Activated CD8-positive, alpha-beta T cell treated with anti-CD3 and anti-CD28 coated beads for 36 hours (primary cell): Measurements from ENCODE around the gene FHL1. TPM values are rescaled to one million over a fixed set of nuclear protein-coding genes. Genes with fewer than 3 reads are reported as not detected.

Source experiments
- ATAC-seq: fragments of 200-7000 bp; cut with Tn5 transposase; one replicate; pipeline ENCODE4 v1.10.0; 2021; ENCODE audit warnings: mild to moderate bottlenecking, moderate library complexity
- CTCF ChIA-PET: fragments of 350-600 bp; sonication (Branson Sonifier 250); formaldehyde crosslinking; loops from one replicate; lab custom pipeline; 2021; ENCODE audit warnings: antibody characterized with exemption; lab: Charles Lee
- POLR2A ChIA-PET: fragments of 350-600 bp; sonication (Branson Sonifier 250); formaldehyde crosslinking; loops from one replicate; lab custom pipeline; 2021; ENCODE audit warnings: antibody characterized with exemption; lab: Charles Lee
- DNase-seq: peaks from one replicate; pipeline ENCODE4 v3.0.0-alpha.2; 2020
- H3K27ac Mint-ChIP-seq: one replicate; pipeline ENCODE4 v1.8.0; 2021; ENCODE audit warnings: mild to moderate bottlenecking, mixed read lengths
- H3K27me3 Mint-ChIP-seq: one replicate; pipeline ENCODE4 v1.8.0; 2021; ENCODE audit warnings: mixed read lengths
- H3K36me3 Mint-ChIP-seq: one replicate; pipeline ENCODE4 v1.8.0; 2021; ENCODE audit warnings: low read depth, mixed read lengths
- H3K4me1 Mint-ChIP-seq: one replicate; pipeline ENCODE4 v1.8.0; 2021; ENCODE audit warnings: low read depth, mixed read lengths
- H3K4me3 Mint-ChIP-seq: one replicate; pipeline ENCODE4 v1.8.0; 2021; ENCODE audit warnings: mild to moderate bottlenecking, moderate library complexity, mixed read lengths
- H3K9me3 Mint-ChIP-seq: one replicate; pipeline ENCODE4 v1.8.0; 2021; ENCODE audit warnings: mixed read lengths
- intact Hi-C: fragments of 100-400 bp; cut with micrococcal nuclease; formaldehyde crosslinking; loops from one replicate; pipeline ENCODE4 v1.10.0; 2022
- total RNA-seq, 2 experiments: library from RNA; stranded (reverse); gene quantifications; one replicate each; pipeline ENCODE4 v1.2.3, GENCODE V29; 2021
- TF ChIP-seq, protein P1 (sequence below): fragments of 200-600 bp; IDR thresholded peaks from one replicate; pipeline ENCODE4 v1.8.0; 2022; ENCODE audit warnings: antibody characterized with exemption, mild to moderate bottlenecking

FHL1 gene
- total RNA-seq, 2 experiments from 2014 or later: 17.9 to 18.4 TPM

DNA sequence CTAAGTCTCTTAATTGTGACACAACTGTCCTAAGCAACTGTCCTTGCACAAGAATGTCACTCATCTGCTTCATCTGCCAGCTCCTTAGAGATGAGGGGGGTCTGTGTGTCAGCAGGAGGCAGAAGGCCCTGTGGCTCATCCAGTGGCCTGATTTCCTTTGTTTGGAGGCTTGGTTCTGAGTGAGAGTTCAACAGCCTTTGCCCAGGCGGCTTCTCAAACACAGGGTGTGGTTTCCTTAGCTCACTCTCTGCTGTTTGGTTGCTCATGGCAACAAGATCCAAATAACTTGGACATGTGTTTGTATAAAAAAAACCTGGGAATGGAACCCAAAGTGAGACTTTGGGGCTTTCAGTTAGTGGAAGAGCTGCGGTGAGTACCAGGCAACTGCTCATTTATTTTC is 57.2 kb downstream of the FHL1 start:
- Mint-ChIP-seq H3K4me3 (no peak overlapping the region), H3K27me3 (no peaks in the 10 kb centered on the region), H3K27ac (no peak overlapping the region), H3K36me3 (peaks cover 3% of the 10 kb centered on the region), H3K9me3 (no peaks in the 10 kb centered on the region), H3K4me1 (peaks cover 23% of the 10 kb centered on the region)
- ChIA-PET CTCF (interaction anchor here (3.0 kb wide), 1 partner anchor 176 kb away, joined by 12 read pairs; no protein-coding TSS in a partner anchor), POLR2A (no interaction called here)
- TF ChIP-seq, protein P1, sequence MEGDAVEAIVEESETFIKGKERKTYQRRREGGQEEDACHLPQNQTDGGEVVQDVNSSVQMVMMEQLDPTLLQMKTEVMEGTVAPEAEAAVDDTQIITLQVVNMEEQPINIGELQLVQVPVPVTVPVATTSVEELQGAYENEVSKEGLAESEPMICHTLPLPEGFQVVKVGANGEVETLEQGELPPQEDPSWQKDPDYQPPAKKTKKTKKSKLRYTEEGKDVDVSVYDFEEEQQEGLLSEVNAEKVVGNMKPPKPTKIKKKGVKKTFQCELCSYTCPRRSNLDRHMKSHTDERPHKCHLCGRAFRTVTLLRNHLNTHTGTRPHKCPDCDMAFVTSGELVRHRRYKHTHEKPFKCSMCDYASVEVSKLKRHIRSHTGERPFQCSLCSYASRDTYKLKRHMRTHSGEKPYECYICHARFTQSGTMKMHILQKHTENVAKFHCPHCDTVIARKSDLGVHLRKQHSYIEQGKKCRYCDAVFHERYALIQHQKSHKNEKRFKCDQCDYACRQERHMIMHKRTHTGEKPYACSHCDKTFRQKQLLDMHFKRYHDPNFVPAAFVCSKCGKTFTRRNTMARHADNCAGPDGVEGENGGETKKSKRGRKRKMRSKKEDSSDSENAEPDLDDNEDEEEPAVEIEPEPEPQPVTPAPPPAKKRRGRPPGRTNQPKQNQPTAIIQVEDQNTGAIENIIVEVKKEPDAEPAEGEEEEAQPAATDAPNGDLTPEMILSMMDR: no peak
- ATAC-seq (no peak), DNase-seq (no peak)
- intact Hi-C loops: no loop called here

DNA sequence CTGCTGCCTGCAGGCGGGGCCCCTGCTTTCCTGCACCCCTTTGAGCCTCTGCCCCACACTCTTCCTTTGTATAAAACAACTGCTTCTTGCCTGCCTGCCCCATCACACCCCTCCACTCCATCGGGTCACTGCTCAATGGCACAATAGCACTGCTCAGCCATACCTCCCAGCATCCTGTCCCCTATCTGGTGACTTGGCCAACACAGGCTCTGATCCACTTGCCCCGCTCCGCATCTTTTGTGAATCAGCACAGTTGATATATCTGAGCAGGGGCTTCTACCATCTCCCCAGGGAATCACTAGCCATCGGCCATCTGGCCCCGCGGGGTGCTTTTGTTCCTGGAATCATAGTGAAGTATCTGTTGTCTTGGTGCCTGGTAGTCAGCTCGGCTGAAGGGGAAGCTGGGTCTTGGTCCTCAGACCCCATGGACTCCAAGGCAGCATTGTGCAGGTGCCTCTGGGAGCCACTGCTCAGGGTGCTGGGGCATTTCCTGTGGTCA is 58.6 kb downstream of the FHL1 start:
- H3K4me3 Mint-ChIP-seq: no peak overlapping the region
- TF ChIP-seq, protein P1: no peak
- no peak for ATAC-seq
- no peaks in the 10 kb centered on the region for H3K9me3 Mint-ChIP-seq
- no peaks in the 10 kb centered on the region for H3K27me3 Mint-ChIP-seq
- DNase-seq: no peak
- peaks cover 23% of the 10 kb centered on the region for H3K4me1 Mint-ChIP-seq
- H3K27ac Mint-ChIP-seq: no peak overlapping the region
- peaks cover 3% of the 10 kb centered on the region for H3K36me3 Mint-ChIP-seq
- CTCF ChIA-PET: interaction anchor here (1.1 to 2.0 kb wide), 2 partner anchors 62 to 178 kb away, joined by 3 to 5 read pairs; no protein-coding TSS in a partner anchor
- intact Hi-C loops: no loop called here
- POLR2A ChIA-PET: no interaction called here

DNA sequence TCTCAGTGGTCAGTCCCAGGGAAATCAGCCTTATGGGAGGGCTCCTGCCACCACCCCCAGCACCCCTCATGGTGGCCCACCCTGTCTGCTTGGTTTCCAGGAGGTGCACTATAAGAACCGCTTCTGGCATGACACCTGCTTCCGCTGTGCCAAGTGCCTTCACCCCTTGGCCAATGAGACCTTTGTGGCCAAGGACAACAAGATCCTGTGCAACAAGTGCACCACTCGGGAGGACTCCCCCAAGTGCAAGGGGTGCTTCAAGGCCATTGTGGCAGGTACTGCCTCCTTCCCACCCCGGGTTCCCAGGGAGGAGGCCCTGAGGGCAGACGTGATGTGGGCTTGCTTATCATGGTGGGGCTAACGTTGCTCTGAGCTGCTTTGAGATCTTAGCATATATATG is 59.6 kb downstream of the FHL1 start:
- H3K4me3 Mint-ChIP-seq: no peak overlapping the region
- DNase-seq: no peak
- POLR2A ChIA-PET: no interaction called here
- ATAC-seq: no peak
- TF ChIP-seq, protein P1: no peak
- H3K36me3 Mint-ChIP-seq: peaks cover 3% of the 10 kb centered on the region
- CTCF ChIA-PET: interaction anchor here (2.0 kb wide), 1 partner anchor 179 kb away, joined by 5 read pairs; no protein-coding TSS in a partner anchor
- H3K9me3 Mint-ChIP-seq: no peaks in the 10 kb centered on the region
- intact Hi-C loops: no loop called here
- H3K27ac Mint-ChIP-seq: no peak overlapping the region
- H3K27me3 Mint-ChIP-seq: no peaks in the 10 kb centered on the region
- H3K4me1 Mint-ChIP-seq: peaks cover 23% of the 10 kb centered on the region

DNA sequence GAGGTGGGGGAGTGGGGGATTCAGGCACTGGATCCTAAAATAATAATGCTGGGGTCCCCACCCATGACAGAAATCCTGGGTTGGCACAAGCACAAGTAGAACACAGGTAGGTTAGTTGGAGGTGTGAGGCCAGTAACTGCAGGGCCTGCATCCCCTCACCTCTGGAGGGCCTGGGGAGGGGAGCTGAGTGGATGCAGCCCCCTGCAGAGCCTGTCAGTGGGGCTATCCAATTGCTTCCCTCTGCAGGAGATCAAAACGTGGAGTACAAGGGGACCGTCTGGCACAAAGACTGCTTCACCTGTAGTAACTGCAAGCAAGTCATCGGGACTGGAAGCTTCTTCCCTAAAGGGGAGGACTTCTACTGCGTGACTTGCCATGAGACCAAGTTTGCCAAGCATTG is 60.2 kb downstream of the FHL1 start:
- Mint-ChIP-seq H3K27me3 (no peaks in the 10 kb centered on the region), H3K4me1 (peaks cover 23% of the 10 kb centered on the region), H3K9me3 (no peaks in the 10 kb centered on the region), H3K36me3 (peaks cover 3% of the 10 kb centered on the region), H3K4me3 (no peak overlapping the region), H3K27ac (no peak overlapping the region)
- DNase-seq (no peak), ATAC-seq (no peak)
- TF ChIP-seq, protein P1: no peak
- ChIA-PET CTCF (interaction anchor here (3.4 kb wide), 1 partner anchor 44 kb away, joined by 14 read pairs; no protein-coding TSS in a partner anchor), POLR2A (interaction anchor here (0.6 kb wide), 1 partner anchor 41 kb away, joined by 3 read pairs; no protein-coding TSS in a partner anchor)
- intact Hi-C loops: no loop called here

DNA sequence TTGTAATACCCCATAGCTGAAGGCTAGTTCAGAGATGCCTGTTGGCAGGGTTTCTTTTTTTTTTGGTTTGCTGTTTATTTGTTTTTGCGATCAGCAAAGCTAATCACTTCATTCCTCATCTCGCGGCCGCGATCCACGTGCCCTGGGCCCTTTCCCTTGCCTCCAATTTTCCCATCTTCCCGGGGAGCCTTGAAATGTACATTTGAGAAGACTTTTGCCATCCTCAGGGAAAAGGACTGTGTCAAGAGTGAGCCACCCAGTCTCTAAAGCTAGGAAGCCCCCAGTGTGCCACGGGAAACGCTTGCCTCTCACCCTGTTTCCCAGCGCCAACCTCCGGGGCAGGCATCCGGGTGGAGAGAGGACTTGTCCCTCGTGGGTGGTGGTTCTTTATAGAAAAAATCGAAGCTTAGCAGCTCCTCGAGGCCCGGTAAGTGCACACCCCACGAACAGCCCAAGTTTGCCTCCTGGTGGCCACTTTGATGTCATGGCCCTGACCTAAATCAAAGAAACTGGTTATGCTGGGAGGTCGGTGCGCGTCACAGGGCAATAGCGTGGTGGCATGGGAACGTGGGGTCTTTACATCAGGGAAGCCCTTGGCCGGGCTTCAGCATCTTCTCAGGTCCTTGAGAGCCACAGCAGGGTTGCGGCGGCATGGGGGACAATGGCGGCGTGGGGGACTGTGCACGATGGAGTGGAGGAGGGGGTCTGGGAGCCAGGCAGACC is 61.8 kb downstream of the FHL1 start:
- Mint-ChIP-seq H3K27ac (no peak overlapping the region), H3K4me1 (peaks cover 10% of the 10 kb centered on the region), H3K36me3 (peaks cover 3% of the 10 kb centered on the region), H3K4me3 (no peak overlapping the region), H3K9me3 (no peaks in the 10 kb centered on the region), H3K27me3 (no peaks in the 10 kb centered on the region)
- TF ChIP-seq, protein P1: no peak
- CTCF ChIA-PET: interaction anchor here (0.7 to 3.4 kb wide), 7 partner anchors 13 to 183 kb away, joined by 3 to 15 read pairs (median 4); no protein-coding TSS in a partner anchor
- DNase-seq: peak; percentile 41
- intact Hi-C loops: no loop called here
- ATAC-seq: no peak
- POLR2A ChIA-PET: no interaction called here
